ENCODE data around the gene MYF6.

Gene MYF6

GRCh38 chr12:80707830-80708258, 410 bp downstream of the MYF6 start:
- DNase-seq (ENCODE audit: low spot score) = no peak

- no peak for DNase-seq (ENCODE audit: low spot score)
Observed at GRCh38 chr12:80708259-80708974, 983 bp downstream of the MYF6 start.

DNA sequence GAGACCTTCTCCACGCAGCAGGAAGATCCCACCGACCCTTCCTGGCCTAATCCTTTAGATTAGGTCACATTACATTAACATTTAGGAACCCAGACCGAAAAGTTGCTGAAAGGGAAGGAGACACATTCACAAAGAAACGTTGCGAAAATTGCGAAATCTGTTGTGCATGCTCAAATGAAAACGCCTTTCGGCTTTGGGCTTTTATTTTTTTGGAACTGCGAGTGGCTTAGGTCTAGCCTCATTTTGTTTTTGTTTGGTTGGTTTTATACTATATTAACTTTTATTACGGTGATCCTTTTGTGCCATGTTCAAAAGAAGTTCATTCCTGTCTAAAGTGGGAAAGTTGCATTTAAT, 1.5 kb downstream of the MYF6 start:
- no peak for DNase-seq (ENCODE audit: low spot score)

- peak; percentile 27 for DNase-seq (ENCODE audit: low spot score)
Observed at GRCh38 chr12:80709811-80710726, 2.6 kb downstream of the MYF6 start.

DNA sequence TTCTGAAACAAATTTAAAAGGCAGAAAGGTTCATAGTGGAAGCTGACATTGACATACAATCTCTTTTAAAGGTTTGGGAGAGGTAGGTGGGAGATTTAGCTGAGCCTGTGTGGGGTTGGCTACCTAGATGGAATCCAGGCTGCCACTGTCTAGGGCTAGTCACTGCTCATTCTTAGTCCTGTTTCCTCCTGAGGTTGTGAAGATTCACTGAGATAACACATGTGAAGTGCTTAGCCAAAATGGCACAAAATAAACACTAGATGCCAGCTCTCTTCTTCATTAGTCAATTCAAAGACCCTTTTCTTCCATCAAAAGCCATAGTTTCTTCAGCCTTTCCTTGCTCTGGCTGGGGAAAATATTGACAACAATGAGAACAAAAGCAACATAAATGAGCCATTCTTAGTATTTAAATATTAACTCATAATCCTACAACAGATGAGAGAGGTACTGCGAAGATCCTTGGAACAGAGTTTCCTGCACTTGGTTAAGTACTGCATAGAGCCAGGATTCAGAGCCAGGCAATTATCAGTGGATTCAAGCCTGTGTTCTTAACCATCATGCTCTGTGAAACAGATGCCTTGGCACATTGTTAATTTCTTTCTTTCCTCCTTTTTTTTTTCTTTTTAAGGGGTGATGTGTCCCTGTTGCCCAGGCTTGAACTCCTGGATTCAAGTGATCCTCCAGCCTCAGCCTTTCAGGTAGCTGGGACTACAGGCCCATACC, 3.5 kb downstream of the MYF6 start:
- DNase-seq (ENCODE audit: low spot score) = no peak

- no peak for DNase-seq (ENCODE audit: low spot score)
Observed at GRCh38 chr12:80711866-80712265, 4.4 kb downstream of the MYF6 start.

GRCh38 chr12:80712866-80713265, 5.4 kb downstream of the MYF6 start:
- no peak for DNase-seq (ENCODE audit: low spot score)

DNA sequence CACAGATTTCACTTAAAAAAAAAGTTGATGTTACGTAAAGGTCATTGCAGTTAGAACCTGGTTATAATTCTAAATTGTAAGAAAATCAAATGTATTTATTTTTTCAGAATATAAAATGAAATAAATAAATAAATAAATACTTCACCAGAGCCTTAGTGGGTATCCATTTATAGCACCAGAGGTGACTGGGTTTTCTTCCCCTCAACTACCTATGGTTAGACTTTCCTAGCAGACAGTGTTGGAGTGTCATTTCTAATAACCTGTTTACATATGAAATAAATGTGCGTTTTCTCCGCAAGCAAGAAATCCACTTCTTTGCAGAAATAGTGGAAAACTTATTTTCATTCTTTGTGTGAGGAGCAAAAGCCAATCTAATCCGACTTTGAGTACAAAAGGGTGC, 6.0 kb downstream of the MYF6 start:
- DNase-seq (ENCODE audit: low spot score) = no peak

DNA sequence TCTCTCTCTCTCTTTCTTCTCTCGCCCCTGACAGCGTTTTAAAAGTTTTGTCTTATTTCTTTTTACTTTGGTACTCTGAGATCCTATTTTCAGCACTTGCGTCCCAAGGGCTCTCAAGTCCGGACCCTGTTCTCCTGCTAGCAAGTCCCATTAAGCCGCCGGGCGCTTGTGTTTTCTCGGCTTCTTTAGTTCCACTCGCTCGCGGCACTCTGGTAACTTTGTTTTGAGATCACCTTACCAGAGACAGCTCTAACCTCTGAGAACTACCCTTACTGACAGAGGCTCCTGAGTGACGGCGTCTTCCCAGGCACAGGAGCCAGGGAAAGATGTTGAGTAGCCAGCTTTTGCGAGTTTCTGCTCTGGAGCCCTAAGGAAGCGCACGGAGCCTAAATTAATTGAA, 6.6 kb downstream of the MYF6 start:
- no peak for DNase-seq (ENCODE audit: low spot score)

DNA sequence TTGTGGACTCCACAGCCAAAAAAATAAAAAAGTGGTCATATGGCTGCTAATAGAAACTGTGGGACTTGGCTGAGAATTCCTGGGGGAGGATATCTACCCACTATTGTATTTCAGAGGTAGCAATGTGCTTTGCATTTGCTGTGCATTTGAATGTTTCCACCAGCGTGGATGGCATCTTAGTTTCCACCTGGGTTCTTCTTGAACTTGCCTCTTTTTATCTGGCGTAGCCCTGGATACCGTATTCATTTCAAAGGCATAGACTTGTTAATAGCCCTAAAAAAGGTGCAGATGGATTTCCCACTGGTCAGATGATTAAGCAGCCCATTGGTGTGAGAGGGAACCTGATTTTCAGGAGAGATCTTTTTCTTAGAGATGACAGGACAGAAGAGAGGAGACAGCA, 7.4 kb downstream of the MYF6 start:
- DNase-seq (ENCODE audit: low spot score) = no peak

DNA sequence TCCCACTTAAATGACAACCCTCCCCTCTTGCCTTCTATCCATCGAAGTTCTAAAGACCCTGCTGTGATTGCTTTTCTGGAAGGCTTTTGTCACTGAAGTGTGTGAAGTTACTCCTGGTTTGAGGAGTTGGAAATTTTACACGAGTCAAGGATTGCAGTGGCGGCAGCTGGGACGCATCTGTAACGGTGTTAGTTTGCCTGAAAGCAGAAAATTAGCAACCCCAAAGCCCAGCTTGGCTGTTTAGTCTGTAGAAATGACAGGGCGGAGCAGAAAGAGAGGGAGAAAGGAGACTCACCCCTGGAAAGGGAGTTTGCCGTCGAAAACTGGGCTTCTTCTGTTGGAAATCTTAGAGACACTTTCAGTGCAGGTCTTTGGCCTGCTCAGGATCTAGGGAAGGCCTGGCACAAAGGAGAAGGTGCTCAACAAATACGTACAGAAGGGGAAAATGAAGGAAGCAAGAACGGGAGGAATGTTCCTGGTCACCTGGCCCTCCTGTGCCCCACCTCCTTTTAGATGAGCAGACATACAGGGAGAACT, 8.3 kb downstream of the MYF6 start:
- no peak for DNase-seq (ENCODE audit: low spot score)

GRCh38 chr12:80716696-80717469, 9.4 kb downstream of the MYF6 start, which contains the start of gene MYF5:
Gene MYF5 (plus strand): TSS chr12:80716912. CDS start chr12:80717064, 152 bp downstream.
- DNase-seq (ENCODE audit: low spot score) = no peak

- DNase-seq (ENCODE audit: low spot score) = no peak
Observed at GRCh38 chr12:80717856-80718255, 10.4 kb downstream of the MYF6 start.

DNA sequence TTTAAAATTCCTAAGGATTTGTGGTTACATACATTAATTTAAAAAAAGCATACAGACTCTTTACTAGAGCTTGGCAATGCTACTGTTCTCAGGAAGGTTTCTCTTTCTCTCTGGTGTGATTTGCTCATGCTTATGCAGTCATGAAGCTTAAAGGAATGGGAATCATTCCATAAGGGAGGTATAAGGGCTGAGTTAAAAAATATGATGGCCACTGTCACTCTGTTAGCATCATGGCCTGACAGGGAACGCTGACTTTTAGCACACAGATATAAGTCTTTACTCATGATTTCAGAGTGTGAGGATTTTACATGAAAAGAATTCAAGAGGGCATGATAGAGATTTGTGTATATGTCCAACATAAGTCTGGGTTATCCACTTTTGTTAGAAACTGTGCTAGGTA, 13.1 kb downstream of the MYF6 start:
- DNase-seq (ENCODE audit: low spot score) = no peak

GRCh38 chr12:80721326-80721725, 13.9 kb downstream of the MYF6 start:
- no peak for DNase-seq (ENCODE audit: low spot score)

GRCh38 chr12:80745851-80746505, 38.5 kb downstream of the MYF6 start:
- DNase-seq (ENCODE audit: low spot score) = no peak

DNA sequence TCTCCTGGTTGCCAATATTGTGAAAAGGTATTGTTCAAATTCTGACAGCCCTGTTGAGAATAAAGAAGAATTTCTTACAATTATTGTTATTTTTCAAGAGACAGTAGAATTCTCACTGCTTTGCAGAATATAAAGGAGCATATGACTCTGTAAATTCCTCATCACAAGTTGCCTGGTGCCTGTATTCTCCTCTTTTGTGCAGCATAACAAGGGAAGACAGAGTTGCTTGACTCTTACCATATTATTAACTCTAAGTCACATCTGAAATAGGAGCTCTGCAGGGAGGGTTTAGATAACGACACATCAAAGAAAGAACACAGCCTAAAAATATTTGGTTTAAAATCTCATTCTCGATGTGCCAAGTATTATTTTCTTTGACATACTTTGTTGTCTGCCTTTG, 40.4 kb downstream of the MYF6 start:
- no peak for DNase-seq (ENCODE audit: low spot score)

GRCh38 chr12:80749456-80749855, 42.0 kb downstream of the MYF6 start:
- no peak for DNase-seq (ENCODE audit: low spot score)

DNA sequence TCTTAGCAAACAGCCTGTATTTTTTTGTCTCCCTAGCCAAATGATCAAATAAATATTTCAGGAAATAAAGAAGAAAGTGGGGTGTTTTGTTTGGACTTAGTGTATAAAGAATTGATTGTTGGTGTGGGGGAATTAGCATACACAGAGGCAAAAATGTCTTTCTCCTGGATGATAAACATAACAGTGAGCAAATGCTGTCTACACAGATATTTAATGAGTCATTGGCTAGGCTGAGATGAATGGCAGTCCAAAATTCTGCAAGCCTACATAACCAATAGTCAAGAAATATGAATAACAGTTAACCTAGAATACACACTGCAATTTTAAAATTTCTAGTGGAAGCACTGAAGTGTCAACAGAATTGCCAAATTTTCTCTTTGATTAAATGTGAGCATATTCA, 45.0 kb downstream of the MYF6 start:
- no peak for DNase-seq (ENCODE audit: low spot score)

DNA sequence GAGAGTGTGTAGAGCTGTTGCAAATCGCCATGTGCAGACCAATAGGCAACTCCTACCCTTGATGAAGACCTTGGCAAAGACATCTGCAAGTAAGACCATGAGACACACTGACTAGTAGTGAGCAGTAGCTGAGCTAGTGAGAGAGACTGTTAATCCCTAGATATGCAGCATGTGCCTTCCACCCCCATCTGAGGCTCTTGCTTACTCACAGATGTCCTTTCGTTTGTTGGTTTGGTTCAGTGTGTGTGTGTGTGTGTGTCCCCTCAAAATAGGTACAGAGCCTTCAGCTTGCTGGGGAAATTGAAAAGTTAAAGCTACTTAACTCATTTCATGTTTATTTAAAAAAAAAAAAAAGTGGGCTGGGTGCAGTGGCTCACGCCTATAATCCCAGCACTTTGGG, 46.8 kb downstream of the MYF6 start:
- no peak for DNase-seq (ENCODE audit: low spot score)

DNA sequence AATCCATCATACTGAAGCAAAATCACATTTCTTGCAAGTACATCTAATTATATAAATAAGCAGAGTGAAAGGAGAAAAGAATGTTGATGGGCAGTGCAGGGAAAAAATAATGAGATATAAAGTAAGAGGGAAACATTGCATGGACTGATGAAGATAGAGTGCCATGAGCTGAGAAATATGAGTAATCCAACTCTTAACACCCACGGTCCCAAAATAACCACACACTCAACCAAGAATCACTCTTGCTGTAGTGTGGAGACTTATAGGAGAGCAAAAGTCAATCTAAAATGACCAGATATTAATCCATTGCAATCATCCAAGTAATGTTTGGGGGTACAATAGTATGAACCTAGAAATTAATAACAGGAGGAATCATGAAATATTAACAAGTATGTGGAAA, 49.4 kb downstream of the MYF6 start:
- DNase-seq (ENCODE audit: low spot score) = no peak

Data from germinal center (tissue), 1 donor.